Measurements from ENCODE around the gene THEM4.

DNA sequence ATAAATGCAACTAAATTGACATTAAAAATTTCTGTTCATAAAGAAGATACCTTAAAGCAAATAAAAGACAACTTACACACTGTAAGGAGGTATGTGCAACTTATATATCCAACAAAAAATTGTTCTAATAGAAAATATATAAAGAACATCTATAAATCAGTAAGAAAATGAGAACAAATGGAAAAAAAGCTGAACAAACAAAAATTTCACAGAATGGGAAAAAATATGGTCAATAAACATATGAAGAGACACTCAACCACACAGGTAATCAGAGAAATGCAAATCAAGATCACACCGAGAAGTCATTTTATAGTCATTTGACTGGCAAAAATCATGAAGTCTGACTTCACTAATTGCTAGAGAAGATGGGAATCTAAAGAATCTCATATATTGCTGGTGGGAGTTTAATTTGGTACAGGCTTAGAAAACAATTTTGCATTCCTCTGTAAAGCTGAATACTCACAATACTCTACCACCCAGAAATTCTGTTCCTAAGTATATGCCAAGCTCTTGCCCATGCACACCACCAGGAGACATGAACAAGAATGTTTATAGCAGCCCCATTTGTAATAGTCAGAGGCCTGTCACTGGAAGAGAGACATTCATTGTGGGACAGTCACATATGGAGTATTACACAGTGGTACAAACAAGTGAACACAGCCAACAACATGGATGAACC, 33.8 kb downstream of the THEM4 start:
- TF ChIP-seq, protein P1, sequence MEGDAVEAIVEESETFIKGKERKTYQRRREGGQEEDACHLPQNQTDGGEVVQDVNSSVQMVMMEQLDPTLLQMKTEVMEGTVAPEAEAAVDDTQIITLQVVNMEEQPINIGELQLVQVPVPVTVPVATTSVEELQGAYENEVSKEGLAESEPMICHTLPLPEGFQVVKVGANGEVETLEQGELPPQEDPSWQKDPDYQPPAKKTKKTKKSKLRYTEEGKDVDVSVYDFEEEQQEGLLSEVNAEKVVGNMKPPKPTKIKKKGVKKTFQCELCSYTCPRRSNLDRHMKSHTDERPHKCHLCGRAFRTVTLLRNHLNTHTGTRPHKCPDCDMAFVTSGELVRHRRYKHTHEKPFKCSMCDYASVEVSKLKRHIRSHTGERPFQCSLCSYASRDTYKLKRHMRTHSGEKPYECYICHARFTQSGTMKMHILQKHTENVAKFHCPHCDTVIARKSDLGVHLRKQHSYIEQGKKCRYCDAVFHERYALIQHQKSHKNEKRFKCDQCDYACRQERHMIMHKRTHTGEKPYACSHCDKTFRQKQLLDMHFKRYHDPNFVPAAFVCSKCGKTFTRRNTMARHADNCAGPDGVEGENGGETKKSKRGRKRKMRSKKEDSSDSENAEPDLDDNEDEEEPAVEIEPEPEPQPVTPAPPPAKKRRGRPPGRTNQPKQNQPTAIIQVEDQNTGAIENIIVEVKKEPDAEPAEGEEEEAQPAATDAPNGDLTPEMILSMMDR (conservative IDR thresholded peaks at IDR 0.05; ENCODE audit: low read depth, low read length) = no peak
- TF ChIP-seq EZH2 (IDR thresholded peaks at IDR 0.05; ENCODE audit: borderline replicate concordance, low read depth, low read length, poor library complexity, severe bottlenecking) = no peak

Measured in A673 (cell line).